Right atrium auricular region (tissue), 2 donors: ENCODE data around the gene LILRA6. TPM values are rescaled to one million over a fixed set of nuclear protein-coding genes. Genes with fewer than 3 reads are reported as not detected.
"Not testable (repeated sequence)": the region's sequence is repeated elsewhere in the genome, so short reads cannot be mapped to it uniquely, and the experiment has no call there.

Source experiments
- DNase-seq: peaks from one replicate; pipeline ENCODE4 v3.0.0-alpha.2; 2019; ENCODE audit warnings: low spot score
- H3K27ac ChIP-seq, 2 donors: fragments of 200-600 bp; sonication (generic); 1 replicate in 1 of 2; 2 replicates in 1 of 2; pipeline ENCODE4 v1.5.1; 2016 to 2019
- H3K27me3 ChIP-seq, 2 donors: fragments of 200-600 bp; sonication (generic); one replicate each; pipeline versions ENCODE4 v1.5.1 to v1.6.0; 2017 to 2019
- H3K36me3 ChIP-seq: fragments of 200-600 bp; sonication (generic); one replicate; pipeline ENCODE4 v1.5.1; 2016
- H3K4me1 ChIP-seq, 2 donors: fragments of 200-600 bp; sonication (generic); one replicate each; pipeline versions ENCODE4 v1.5.1 to v1.6.0; 2017 to 2019
- H3K4me3 ChIP-seq, 2 donors: fragments of 200-600 bp; sonication (generic); 1 replicate in 1 of 2; 2 replicates in 1 of 2; pipeline ENCODE4 v1.5.1; 2017 to 2019; ENCODE audit warnings: mild to moderate bottlenecking in 1 of 2, moderate library complexity in 1 of 2
- H3K9me3 ChIP-seq, 2 donors: fragments of 200-600 bp; sonication (generic); one replicate each; pipeline ENCODE4 v1.5.1; 2019
- CTCF ChIP-seq, 2 donors: fragments of 200-600 bp; sonication (generic); IDR thresholded peaks; one replicate each; pipeline ENCODE4 v1.5.1; 2019; ENCODE audit warnings: antibody characterized with exemption in 2 of 2
- total RNA-seq, 2 donors: library from RNA; depleted of rRNA; stranded (reverse); fragments of >200 nt; gene quantifications; one replicate each; pipeline ENCODE4 v1.1.0, GENCODE V29; 2016

LILRA6 gene
- total RNA-seq, 2 donors from 2014 or later, result 1.7 TPM; not detected in 1

- H3K27me3 ChIP-seq, result no peaks in the 10 kb centered on the region
- peak; percentile 38 for DNase-seq
- H3K27ac ChIP-seq, result no peak overlapping the region
- no peak overlapping the region for H3K4me3 ChIP-seq
- TF ChIP-seq CTCF (IDR thresholded peaks at IDR 0.05), result no peak
- H3K36me3 ChIP-seq, result no peaks in the 10 kb centered on the region
- no peaks in the 10 kb centered on the region for H3K9me3 ChIP-seq
- H3K4me1 ChIP-seq, result no peaks in the 10 kb centered on the region
Observed at GRCh38 chr19:54279406-54279962, 36.9 kb upstream of the LILRA6 start.

GRCh38 chr19:54278571-54279195, 36.1 kb upstream of the LILRA6 start:
- not testable (repeated sequence) for H3K4me3 ChIP-seq, H3K4me1 ChIP-seq, H3K27ac ChIP-seq, H3K27me3 ChIP-seq, H3K36me3 ChIP-seq, H3K9me3 ChIP-seq
- peak; percentile 18 for DNase-seq

- not testable (repeated sequence) for H3K27me3 ChIP-seq, H3K4me1 ChIP-seq, H3K27ac ChIP-seq, H3K9me3 ChIP-seq, H3K36me3 ChIP-seq, H3K4me3 ChIP-seq
- DNase-seq, result peak; percentile 16
Observed at GRCh38 chr19:54278056-54278455, 35.5 kb upstream of the LILRA6 start.

GRCh38 chr19:54277111-54277615, 34.6 kb upstream of the LILRA6 start:
- H3K27ac ChIP-seq, DNase-seq, H3K9me3 ChIP-seq, H3K27me3 ChIP-seq, H3K4me1 ChIP-seq, H3K4me3 ChIP-seq, H3K36me3 ChIP-seq: not testable (repeated sequence)

- no peak overlapping the region for H3K4me3 ChIP-seq
- peak; percentile 40 for DNase-seq
- H3K27me3 ChIP-seq, result no peaks in the 10 kb centered on the region
- H3K36me3 ChIP-seq, result no peaks in the 10 kb centered on the region
- H3K4me1 ChIP-seq, result no peaks in the 10 kb centered on the region
- no peak for TF ChIP-seq CTCF (IDR thresholded peaks at IDR 0.05)
- H3K27ac ChIP-seq, result no peak overlapping the region
- H3K9me3 ChIP-seq, result no peaks in the 10 kb centered on the region
Observed at GRCh38 chr19:54275951-54276350, 33.4 kb upstream of the LILRA6 start.

GRCh38 chr19:54274516-54274915, 31.9 kb upstream of the LILRA6 start:
- H3K4me3 ChIP-seq, H3K4me1 ChIP-seq, DNase-seq, H3K9me3 ChIP-seq, H3K27ac ChIP-seq, H3K27me3 ChIP-seq, H3K36me3 ChIP-seq: not testable (repeated sequence)

- no peak overlapping the region for H3K4me3 ChIP-seq
Observed at GRCh38 chr19:54273821-54274220, 31.2 kb upstream of the LILRA6 start.

GRCh38 chr19:54272181-54272580, 29.6 kb upstream of the LILRA6 start:
- H3K27me3 ChIP-seq, H3K27ac ChIP-seq, H3K9me3 ChIP-seq, H3K4me3 ChIP-seq, H3K4me1 ChIP-seq, H3K36me3 ChIP-seq: not testable (repeated sequence)
- peak; percentile 51 for DNase-seq

More at GRCh38 chr19:54273821-54274220, 31.2 kb upstream of the LILRA6 start:
- H3K27me3 ChIP-seq, result no peaks in the 10 kb centered on the region
- DNase-seq, result no peak
- no peaks in the 10 kb centered on the region for H3K36me3 ChIP-seq
- no peak for TF ChIP-seq CTCF (IDR thresholded peaks at IDR 0.05)
- H3K9me3 ChIP-seq, result no peaks in the 10 kb centered on the region
- no peak overlapping the region for H3K27ac ChIP-seq
- H3K4me1 ChIP-seq, result no peaks in the 10 kb centered on the region

GRCh38 chr19:54271587-54271986, 29.0 kb upstream of the LILRA6 start:
- H3K4me3 ChIP-seq, H3K4me1 ChIP-seq, H3K36me3 ChIP-seq, H3K27ac ChIP-seq, H3K27me3 ChIP-seq, H3K9me3 ChIP-seq: not testable (repeated sequence)
- DNase-seq, result peak; percentile 56
